Measurements from ENCODE around the gene CABP5.

Gene CABP5

DNA sequence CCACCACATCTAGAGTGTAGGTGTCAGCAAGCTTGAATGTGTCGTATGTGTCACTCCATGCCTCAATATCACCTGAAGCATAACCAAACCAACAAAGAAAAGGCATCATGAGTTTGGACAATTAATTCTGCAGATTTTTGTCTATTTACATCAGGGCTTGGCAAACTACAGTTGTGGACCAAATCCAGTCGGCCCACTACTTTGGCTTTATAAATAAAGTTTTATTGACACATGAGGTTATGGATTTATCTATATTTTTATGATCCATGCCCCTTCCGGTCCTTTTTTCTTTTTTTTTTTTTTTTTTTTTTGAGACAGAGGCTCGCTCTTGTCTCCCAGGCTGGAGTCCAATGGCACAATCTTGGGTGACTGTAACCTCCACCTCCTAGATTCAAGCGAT, 9.2 kb upstream of the CABP5 start:
- Mint-ChIP-seq H3K27ac (no peak overlapping the region), H3K4me3 (no peak overlapping the region), H3K27me3 (ENCODE audit: low read depth) (no peaks in the 10 kb centered on the region), H3K4me1 (ENCODE audit: low read depth) (no peaks in the 10 kb centered on the region), H3K36me3 (ENCODE audit: low read depth) (no peaks in the 10 kb centered on the region), H3K9me3 (no peaks in the 10 kb centered on the region)

- H3K36me3 Mint-ChIP-seq (ENCODE audit: low read depth) = no peaks in the 10 kb centered on the region
- H3K27ac Mint-ChIP-seq = no peak overlapping the region
- no peaks in the 10 kb centered on the region for H3K9me3 Mint-ChIP-seq
- H3K4me3 Mint-ChIP-seq = no peak overlapping the region
- H3K27me3 Mint-ChIP-seq (ENCODE audit: low read depth) = no peaks in the 10 kb centered on the region
- no peaks in the 10 kb centered on the region for H3K4me1 Mint-ChIP-seq (ENCODE audit: low read depth)
These were observed 7.6 kb upstream of the CABP5 start for GRCh38 chr19:48051335-48052033.

DNA sequence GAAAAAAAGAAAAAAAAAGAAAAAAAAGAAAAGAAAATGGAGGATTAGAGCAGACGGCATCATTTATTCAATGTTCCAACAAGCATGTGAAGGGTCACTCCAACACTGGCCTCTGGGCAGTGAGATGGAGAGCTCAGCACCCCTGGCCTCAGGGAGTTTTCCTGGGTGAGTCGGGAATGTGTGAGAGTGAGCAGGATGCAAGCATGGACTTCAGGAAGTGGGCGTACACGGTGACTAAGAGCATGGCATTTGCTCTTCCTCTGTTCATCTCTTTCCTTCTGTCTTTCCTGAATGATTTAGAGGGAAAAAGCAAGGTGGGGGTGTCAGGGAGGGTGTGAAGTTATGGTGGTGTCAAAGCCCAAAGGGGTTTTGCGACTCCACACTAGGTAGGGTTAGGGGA, 682 bp upstream of the CABP5 start:
- no peaks in the 10 kb centered on the region for H3K4me1 Mint-ChIP-seq (ENCODE audit: low read depth)
- H3K27me3 Mint-ChIP-seq (ENCODE audit: low read depth) = no peaks in the 10 kb centered on the region
- no peaks in the 10 kb centered on the region for H3K9me3 Mint-ChIP-seq
- no peak overlapping the region for H3K4me3 Mint-ChIP-seq
- no peak overlapping the region for H3K27ac Mint-ChIP-seq
- no peaks in the 10 kb centered on the region for H3K36me3 Mint-ChIP-seq (ENCODE audit: low read depth)

- H3K27ac Mint-ChIP-seq = no peak overlapping the region
- H3K4me1 Mint-ChIP-seq (ENCODE audit: low read depth) = no peaks in the 10 kb centered on the region
- no peak overlapping the region for H3K4me3 Mint-ChIP-seq
- no peaks in the 10 kb centered on the region for H3K27me3 Mint-ChIP-seq (ENCODE audit: low read depth)
- H3K36me3 Mint-ChIP-seq (ENCODE audit: low read depth) = no peaks in the 10 kb centered on the region
- H3K9me3 Mint-ChIP-seq = peaks cover under 1% of the 10 kb centered on the region
These were observed 1.9 kb downstream of the CABP5 start for GRCh38 chr19:48041877-48042580.

GRCh38 chr19:48036765-48037164, 7.1 kb downstream of the CABP5 start:
- Mint-ChIP-seq H3K27ac (no peak overlapping the region), H3K27me3 (ENCODE audit: low read depth) (no peaks in the 10 kb centered on the region), H3K4me1 (ENCODE audit: low read depth) (no peaks in the 10 kb centered on the region), H3K4me3 (no peak overlapping the region), H3K9me3 (peaks cover 17% of the 10 kb centered on the region), H3K36me3 (ENCODE audit: low read depth) (no peaks in the 10 kb centered on the region)

GRCh38 chr19:48033604-48034003, 10.3 kb downstream of the CABP5 start:
- Mint-ChIP-seq H3K27ac (no peak overlapping the region), H3K4me3 (no peak overlapping the region), H3K36me3 (ENCODE audit: low read depth) (no peaks in the 10 kb centered on the region), H3K27me3 (ENCODE audit: low read depth) (no peaks in the 10 kb centered on the region), H3K4me1 (ENCODE audit: low read depth) (peaks cover 2% of the 10 kb centered on the region), H3K9me3 (peaks cover 17% of the 10 kb centered on the region)

- H3K4me1 Mint-ChIP-seq (ENCODE audit: low read depth) = peaks cover 2% of the 10 kb centered on the region
- H3K27ac Mint-ChIP-seq = no peak overlapping the region
- no peaks in the 10 kb centered on the region for H3K9me3 Mint-ChIP-seq
- H3K4me3 Mint-ChIP-seq = no peak overlapping the region
- peaks cover 5% of the 10 kb centered on the region for H3K27me3 Mint-ChIP-seq (ENCODE audit: low read depth)
- H3K36me3 Mint-ChIP-seq (ENCODE audit: low read depth) = no peaks in the 10 kb centered on the region
These were observed 13.8 kb downstream of the CABP5 start for GRCh38 chr19:48030073-48030472.

DNA sequence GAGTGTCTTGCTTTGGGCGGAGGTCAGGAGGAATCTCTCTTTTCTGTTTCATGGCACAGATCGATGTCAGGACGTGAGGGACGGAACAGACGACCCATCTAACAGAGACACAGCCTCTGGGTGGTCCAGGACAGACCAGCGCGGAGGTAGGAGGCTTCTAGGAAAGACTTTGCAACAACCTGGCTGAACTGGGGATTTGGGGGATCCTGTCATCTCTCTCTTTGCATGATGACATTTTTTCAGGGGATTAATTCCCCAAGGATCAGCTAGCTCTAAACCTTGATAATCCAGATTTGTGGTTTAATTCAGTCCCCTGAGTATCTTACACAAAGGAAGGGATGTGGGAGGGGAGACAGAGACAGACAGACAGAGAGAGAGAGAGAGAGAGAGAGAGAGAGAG, 14.4 kb downstream of the CABP5 start:
- Mint-ChIP-seq H3K27ac (no peak overlapping the region), H3K4me3 (no peak overlapping the region), H3K27me3 (ENCODE audit: low read depth) (peaks cover 5% of the 10 kb centered on the region), H3K4me1 (ENCODE audit: low read depth) (peaks cover 2% of the 10 kb centered on the region), H3K9me3 (no peaks in the 10 kb centered on the region), H3K36me3 (ENCODE audit: low read depth) (no peaks in the 10 kb centered on the region)

DNA sequence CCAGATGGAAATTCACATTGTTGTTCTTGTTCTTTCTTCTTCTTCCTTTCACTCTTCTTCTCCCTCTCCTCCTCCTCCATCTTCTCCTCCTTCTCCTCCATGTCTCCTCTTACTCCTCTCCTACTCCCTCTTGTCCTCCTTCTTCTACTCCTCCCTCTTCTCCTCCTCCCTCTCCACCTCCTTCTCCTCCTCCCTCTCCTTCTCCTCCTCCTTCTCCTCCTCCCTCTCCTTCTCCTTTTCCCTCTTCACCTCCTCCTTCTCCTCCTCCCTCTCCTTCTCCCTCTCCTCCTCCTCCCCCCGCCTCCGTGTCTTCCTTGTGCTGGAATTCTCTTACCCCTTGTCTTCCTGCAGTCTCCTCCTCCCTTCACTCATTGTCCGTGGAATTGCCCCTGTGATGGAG, 18.4 kb downstream of the CABP5 start:
- no peak overlapping the region for H3K27ac Mint-ChIP-seq
- H3K4me3 Mint-ChIP-seq = no peak overlapping the region
- H3K27me3 Mint-ChIP-seq (ENCODE audit: low read depth) = peaks cover 14% of the 10 kb centered on the region
- no peaks in the 10 kb centered on the region for H3K36me3 Mint-ChIP-seq (ENCODE audit: low read depth)
- H3K9me3 Mint-ChIP-seq = no peaks in the 10 kb centered on the region
- peaks cover 2% of the 10 kb centered on the region for H3K4me1 Mint-ChIP-seq (ENCODE audit: low read depth)

DNA sequence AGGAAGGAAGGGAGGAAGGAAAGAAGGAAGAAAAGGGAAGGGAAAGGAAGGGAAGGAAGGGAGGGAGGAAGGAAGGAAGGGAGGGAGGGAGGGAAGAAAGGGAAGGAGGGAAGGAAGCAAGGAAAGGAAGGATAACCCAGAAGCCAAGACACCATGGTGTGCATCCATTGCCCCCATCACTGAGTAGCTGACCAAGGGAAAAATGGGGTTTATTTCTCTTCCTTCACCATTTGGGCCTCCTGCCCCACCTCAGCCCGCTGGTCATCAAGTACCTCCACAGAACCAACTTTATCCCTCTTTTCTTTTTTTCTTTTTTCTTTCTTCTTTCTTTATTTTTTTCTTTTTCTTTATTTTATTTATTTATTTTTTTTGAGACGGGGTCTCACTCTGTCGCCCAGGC, 20.4 kb downstream of the CABP5 start:
- Mint-ChIP-seq H3K27ac (no peak overlapping the region), H3K27me3 (ENCODE audit: low read depth) (peaks cover 18% of the 10 kb centered on the region), H3K36me3 (ENCODE audit: low read depth) (no peaks in the 10 kb centered on the region), H3K9me3 (no peaks in the 10 kb centered on the region), H3K4me3 (no peak overlapping the region), H3K4me1 (ENCODE audit: low read depth) (no peaks in the 10 kb centered on the region)

- H3K4me1 Mint-ChIP-seq (ENCODE audit: low read depth) = no peaks in the 10 kb centered on the region
- peaks cover 18% of the 10 kb centered on the region for H3K27me3 Mint-ChIP-seq (ENCODE audit: low read depth)
- no peak overlapping the region for H3K4me3 Mint-ChIP-seq
- no peaks in the 10 kb centered on the region for H3K9me3 Mint-ChIP-seq
- peak overlapping the region; percentile 13 for H3K27ac Mint-ChIP-seq
- no peaks in the 10 kb centered on the region for H3K36me3 Mint-ChIP-seq (ENCODE audit: low read depth)
These were observed 20.9 kb downstream of the CABP5 start for GRCh38 chr19:48023011-48023410.

- Mint-ChIP-seq H3K36me3 (ENCODE audit: low read depth) (no peaks in the 10 kb centered on the region), H3K27me3 (ENCODE audit: low read depth) (peaks cover 19% of the 10 kb centered on the region), H3K27ac (no peak overlapping the region), H3K9me3 (no peaks in the 10 kb centered on the region), H3K4me3 (no peak overlapping the region), H3K4me1 (ENCODE audit: low read depth) (no peaks in the 10 kb centered on the region)
These were observed 23.2 kb downstream of the CABP5 start for GRCh38 chr19:48020686-48021085.

DNA sequence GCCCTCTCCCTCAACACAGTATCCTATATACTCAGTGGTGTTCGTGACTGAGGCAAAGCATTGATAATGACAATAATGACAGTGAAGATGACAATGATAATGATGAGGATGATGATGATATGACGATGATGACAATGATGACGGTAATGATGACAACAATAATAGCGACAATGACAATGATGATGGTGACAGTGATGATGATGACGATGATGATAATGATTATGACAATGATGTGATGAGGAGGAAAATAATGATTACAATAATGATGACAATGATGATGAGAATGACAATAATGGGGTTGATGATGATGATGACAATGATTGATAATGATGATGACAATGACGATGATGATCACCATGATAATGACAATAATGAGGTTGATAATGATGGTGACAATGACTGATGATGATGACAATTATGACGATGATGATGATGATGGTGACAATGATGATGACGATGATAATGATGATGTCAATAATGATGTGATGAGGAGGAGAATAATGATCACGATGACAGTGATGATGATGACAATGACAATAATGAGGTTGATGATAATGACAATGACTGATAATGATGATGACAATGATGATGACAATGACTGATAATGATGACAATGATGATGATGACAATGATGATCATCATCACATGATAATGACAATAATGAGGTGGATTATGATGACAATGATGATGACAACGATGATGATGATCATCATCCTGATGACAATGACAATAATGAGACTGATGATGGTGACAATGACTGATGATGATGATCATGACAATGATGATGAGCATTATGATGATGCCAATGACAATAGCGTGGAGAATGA, 32.7 kb downstream of the CABP5 start:
- Mint-ChIP-seq H3K4me3 (no peak overlapping the region), H3K36me3 (ENCODE audit: low read depth) (no peaks in the 10 kb centered on the region), H3K9me3 (no peaks in the 10 kb centered on the region), H3K27me3 (ENCODE audit: low read depth) (no peaks in the 10 kb centered on the region), H3K27ac (no peak overlapping the region), H3K4me1 (ENCODE audit: low read depth) (no peaks in the 10 kb centered on the region)

DNA sequence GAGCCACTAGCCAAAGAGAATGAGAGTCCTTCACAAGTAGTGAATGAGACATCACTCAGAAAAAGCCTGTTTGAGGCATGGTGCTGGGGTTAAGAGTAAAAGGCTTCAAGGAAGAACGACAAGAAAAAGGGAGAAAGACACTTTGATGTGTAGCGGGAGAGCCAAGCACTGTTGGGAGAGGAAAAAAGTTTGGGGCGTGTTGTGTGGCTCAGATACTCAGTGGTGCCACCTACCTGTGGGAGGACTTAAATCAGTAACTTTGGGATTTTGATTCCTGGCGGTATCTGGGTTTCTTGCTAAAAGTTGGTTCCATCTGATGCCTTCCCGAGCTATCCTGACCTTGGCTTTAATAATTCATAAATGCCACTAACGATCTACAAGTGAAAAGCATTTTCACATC, 37.1 kb downstream of the CABP5 start:
- Mint-ChIP-seq H3K9me3 (no peaks in the 10 kb centered on the region), H3K27ac (no peak overlapping the region), H3K36me3 (ENCODE audit: low read depth) (no peaks in the 10 kb centered on the region), H3K27me3 (ENCODE audit: low read depth) (no peaks in the 10 kb centered on the region), H3K4me1 (ENCODE audit: low read depth) (no peaks in the 10 kb centered on the region), H3K4me3 (no peak overlapping the region)

GRCh38 chr19:48004236-48004635, 39.6 kb downstream of the CABP5 start:
- Mint-ChIP-seq H3K36me3 (ENCODE audit: low read depth) (no peaks in the 10 kb centered on the region), H3K27ac (no peak overlapping the region), H3K4me3 (no peak overlapping the region), H3K27me3 (ENCODE audit: low read depth) (no peaks in the 10 kb centered on the region), H3K4me1 (ENCODE audit: low read depth) (no peaks in the 10 kb centered on the region), H3K9me3 (no peaks in the 10 kb centered on the region)
